PFSK-1 (cell line): ENCODE data around the gene PTPN21.

ENCODE experiments used
- FOXP2 ChIP-seq: optimal IDR thresholded peaks from 2 replicates; pipeline ENCODE3; 2011; ENCODE audit warnings: borderline replicate concordance, control low read depth, inconsistent platforms; ENCODE audit not compliant: insufficient read depth; ENCODE audit errors: extremely low read length, extremely low read depth
- POLR2AphosphoS5 ChIP-seq: IDR thresholded peaks from 2 replicates; pipeline ENCODE4 v1.6.1; 2012; ENCODE audit warnings: low read depth, mild to moderate bottlenecking, control low read depth, low read length, moderate library complexity
- REST ChIP-seq, 2 experiments: IDR thresholded peaks; 2 replicates each; pipeline versions ENCODE4 v1.6.1 to v1.8.0; 2011 to 2012; ENCODE audit warnings: low read depth in 2 of 2, low read length in 2 of 2, control low read depth in 1 of 2, inconsistent platforms in 1 of 2, mild to moderate bottlenecking in 1 of 2, moderate library complexity in 1 of 2; ENCODE audit not compliant: insufficient read depth in 1 of 2
- SIN3A ChIP-seq: IDR thresholded peaks from 2 replicates; pipeline ENCODE4 v1.6.1; 2012; ENCODE audit warnings: mild to moderate bottlenecking, low read length, moderate library complexity, borderline replicate concordance; ENCODE audit not compliant: insufficient read depth
- TAF1 ChIP-seq: IDR thresholded peaks from 2 replicates; pipeline ENCODE4 v1.6.1; 2012; ENCODE audit warnings: low read length, control low read depth, borderline replicate concordance; ENCODE audit not compliant: insufficient read depth

PTPN21 gene

DNA sequence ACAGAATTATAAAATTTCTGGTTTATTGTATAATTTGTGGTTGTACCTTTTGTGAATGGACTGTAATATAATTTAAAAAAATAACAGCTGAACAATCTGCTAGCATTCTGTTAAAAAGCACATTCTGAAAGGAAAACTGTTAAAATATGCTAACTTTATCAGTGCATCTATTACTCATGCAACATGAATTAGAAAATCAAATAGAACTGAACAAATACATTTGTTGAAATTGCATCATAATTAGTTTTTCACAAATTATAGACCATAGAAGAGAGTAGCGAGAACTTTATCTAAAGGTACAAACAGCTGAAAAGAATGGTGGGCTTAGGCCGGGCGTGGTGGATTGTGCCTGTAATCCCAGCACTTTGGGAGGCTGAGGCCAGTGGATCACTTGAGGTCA is 33.0 kb downstream of the PTPN21 start:
- TF ChIP-seq FOXP2, result no peak
- no peak for TF ChIP-seq SIN3A
- no peak for TF ChIP-seq POLR2AphosphoS5
- TF ChIP-seq TAF1, result no peak
- no peak for TF ChIP-seq REST (IDR thresholded peaks at IDR 0.05; ENCODE audit: insufficient read depth in 1 of 2, low read depth in 2 of 2, low read length in 2 of 2)

DNA sequence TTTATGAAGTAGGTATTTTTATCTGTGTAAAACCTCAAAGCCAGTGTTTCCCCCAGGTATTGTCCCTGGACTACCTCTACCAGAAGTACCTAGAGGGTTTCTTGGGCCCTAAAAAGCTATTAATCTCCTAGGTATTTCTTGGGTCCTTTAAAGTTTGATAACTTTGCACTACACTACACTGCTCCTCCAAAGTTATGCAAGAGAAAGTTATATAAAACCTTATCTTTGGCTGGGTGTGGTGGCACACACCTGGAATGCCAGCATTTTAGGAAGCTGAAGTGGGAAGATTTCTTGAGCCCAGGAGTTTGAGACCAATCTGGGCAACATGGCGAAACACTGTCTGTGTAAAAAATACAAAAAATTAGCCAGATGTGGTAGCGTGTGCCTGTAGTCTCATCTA is 34.9 kb downstream of the PTPN21 start:
- TF ChIP-seq SIN3A, result no peak

- TF ChIP-seq REST (IDR thresholded peaks at IDR 0.05; ENCODE audit: insufficient read depth in 1 of 2, low read depth in 2 of 2, low read length in 2 of 2), result no peak
- no peak for TF ChIP-seq FOXP2
- TF ChIP-seq SIN3A, result no peak
- no peak for TF ChIP-seq TAF1
- TF ChIP-seq POLR2AphosphoS5, result no peak
These were observed 36.0 kb downstream of the PTPN21 start for GRCh38 chr14:88518592-88519512.

- TF ChIP-seq POLR2AphosphoS5, result no peak
- no peak for TF ChIP-seq SIN3A
- no peak for TF ChIP-seq REST (IDR thresholded peaks at IDR 0.05; ENCODE audit: insufficient read depth in 1 of 2, low read depth in 2 of 2, low read length in 2 of 2)
- TF ChIP-seq FOXP2, result no peak
- TF ChIP-seq TAF1, result no peak
These were observed 37.9 kb downstream of the PTPN21 start for GRCh38 chr14:88516861-88517357.

DNA sequence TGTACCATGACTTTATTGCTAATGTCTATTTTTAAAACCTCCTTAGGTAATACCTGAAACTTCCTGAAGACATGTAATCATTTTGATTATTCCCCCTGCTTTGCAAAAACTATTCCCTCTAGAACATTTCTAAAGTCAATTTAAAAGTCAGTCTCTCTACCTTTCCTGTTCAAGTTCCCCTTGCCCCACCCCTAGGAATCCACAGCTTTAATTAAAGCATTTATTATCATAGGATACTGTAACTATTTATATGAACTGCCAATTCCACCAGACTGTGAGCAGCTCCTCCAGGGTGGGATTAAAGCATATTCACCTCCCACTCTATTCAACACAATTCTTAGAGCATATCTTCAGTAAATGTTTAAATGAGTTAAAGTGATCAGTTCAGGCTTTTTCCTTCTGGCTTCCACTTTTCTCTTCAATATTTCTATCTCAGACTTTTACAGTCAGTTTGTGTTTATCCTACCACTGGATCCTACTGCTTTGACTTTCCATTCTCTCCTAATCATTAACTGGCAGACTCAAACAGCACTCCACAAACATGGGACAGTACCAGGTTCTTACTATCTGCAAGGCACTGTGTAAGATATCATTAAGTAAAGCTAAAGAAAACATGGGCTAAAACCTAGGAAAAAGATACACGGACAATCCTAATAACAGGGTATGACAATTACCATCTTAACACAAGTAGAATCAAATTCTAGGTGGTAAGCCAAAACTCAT is 39.1 kb downstream of the PTPN21 start:
- no peak for TF ChIP-seq TAF1
- no peak for TF ChIP-seq FOXP2
- TF ChIP-seq POLR2AphosphoS5, result no peak
- TF ChIP-seq SIN3A, result no peak
- TF ChIP-seq REST (IDR thresholded peaks at IDR 0.05; ENCODE audit: insufficient read depth in 1 of 2, low read depth in 2 of 2, low read length in 2 of 2), result no peak
